Measurements from ENCODE around the gene ADIPOQ. TPM values are rescaled to one million over a fixed set of nuclear protein-coding genes. Genes with fewer than 3 reads are reported as not detected.
"Not testable (repeated sequence)": the region's sequence is repeated elsewhere in the genome, so short reads cannot be mapped to it uniquely, and the experiment has no call there.

Gene ADIPOQ
- polyA plus RNA-seq, 1 donor (not counting 4 experiments of a cell fraction or from before 2014, with no cell fraction given), result not detected

DNA sequence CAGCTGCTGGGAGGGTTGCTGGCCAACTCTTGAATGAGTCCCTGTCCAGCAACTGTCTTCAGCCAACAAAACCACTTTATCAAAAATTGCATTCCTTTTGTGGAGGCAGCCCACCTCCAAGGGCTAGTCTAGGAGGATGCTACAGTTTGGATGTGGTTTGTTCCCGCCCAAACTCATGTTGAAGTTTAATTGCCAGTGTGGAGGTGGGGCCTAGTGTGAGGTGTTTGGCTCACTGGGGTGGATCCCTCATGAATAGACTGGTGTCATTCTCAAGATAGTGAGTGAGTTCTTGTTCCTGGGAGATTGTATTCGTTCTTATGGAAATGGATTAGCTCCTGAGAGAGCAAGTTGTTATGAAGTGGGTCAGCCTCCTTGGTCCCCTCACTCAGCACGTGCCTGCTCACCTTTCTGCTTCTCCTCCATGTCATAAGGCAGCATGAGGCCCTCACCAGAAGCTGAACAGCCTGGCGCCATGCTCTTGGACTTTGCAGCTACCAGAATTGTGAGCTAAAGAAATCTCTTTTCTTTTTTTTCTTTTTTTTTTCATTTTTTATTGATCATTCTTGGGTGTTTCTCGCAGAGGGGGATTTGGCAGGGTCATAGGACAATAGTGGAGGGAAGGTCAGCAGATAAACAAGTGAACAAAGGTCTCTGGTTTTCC is 32.0 kb upstream of the ADIPOQ start:
- H3K27ac ChIP-seq (ENCODE audit: control insufficient read depth, insufficient read depth, low read length), result no peak overlapping the region
- no peaks in the 10 kb centered on the region for H3K9me3 ChIP-seq (ENCODE audit: control insufficient read depth, low read depth, low read length)
- no peak overlapping the region for H3K9ac ChIP-seq (ENCODE audit: control insufficient read depth, extremely low read depth, insufficient read depth, low read length)
- FAIRE-seq (no peak), DNase-seq (ENCODE audit: low read depth, low spot score) (no peak)
- H3K27me3 ChIP-seq (ENCODE audit: control insufficient read depth, extremely low read depth, insufficient read depth, low read length), result no peaks in the 10 kb centered on the region
- dilution Hi-C loops (cut with MboI; ENCODE audit: extremely low pct_ligation_motif_present, low sequenced_read_pairs), result no loop called here
- H3K36me3 ChIP-seq (ENCODE audit: control insufficient read depth in 2 of 2, extremely low read depth in 1 of 2, insufficient read depth in 2 of 2, low read length in 2 of 2), result no peaks in the 10 kb centered on the region
- H3K79me2 ChIP-seq (ENCODE audit: control insufficient read depth, insufficient read depth, low read length), result peaks cover 9% of the 10 kb centered on the region
- H3K9me1 ChIP-seq (ENCODE audit: control insufficient read depth, extremely low read depth, insufficient read depth, low read length), result no peaks in the 10 kb centered on the region
- no peak overlapping the region for H2AFZ ChIP-seq (ENCODE audit: control insufficient read depth, low read length)
- H4K20me1 ChIP-seq (ENCODE audit: control insufficient read depth, extremely low read depth, insufficient read depth, low read length), result no peaks in the 10 kb centered on the region
- no peak overlapping the region for H3K4me3 ChIP-seq (ENCODE audit: control insufficient read depth in 2 of 3, extremely low read depth in 1 of 3, insufficient read depth in 2 of 3, low read depth in 1 of 3, low read length in 3 of 3)
- TF ChIP-seq EZH2 (IDR thresholded peaks at IDR 0.05; ENCODE audit: low read length), result no peak
- TF ChIP-seq CTCF (optimal IDR thresholded peaks at IDR 0.05 in 1 of 3, IDR thresholded peaks at IDR 0.05 in 1 of 3, conservative IDR thresholded peaks at IDR 0.05 in 1 of 3; ENCODE audit: extremely low read depth in 1 of 3, insufficient read depth in 2 of 3, low read length in 3 of 3), result no peak
- no peak overlapping the region for H3K4me2 ChIP-seq (ENCODE audit: control insufficient read depth, extremely low read depth, insufficient read depth, low read depth, low read length)
- H3K4me1 ChIP-seq (ENCODE audit: control insufficient read depth, extremely low read depth, insufficient read depth, low read length), result peaks cover 9% of the 10 kb centered on the region

DNA sequence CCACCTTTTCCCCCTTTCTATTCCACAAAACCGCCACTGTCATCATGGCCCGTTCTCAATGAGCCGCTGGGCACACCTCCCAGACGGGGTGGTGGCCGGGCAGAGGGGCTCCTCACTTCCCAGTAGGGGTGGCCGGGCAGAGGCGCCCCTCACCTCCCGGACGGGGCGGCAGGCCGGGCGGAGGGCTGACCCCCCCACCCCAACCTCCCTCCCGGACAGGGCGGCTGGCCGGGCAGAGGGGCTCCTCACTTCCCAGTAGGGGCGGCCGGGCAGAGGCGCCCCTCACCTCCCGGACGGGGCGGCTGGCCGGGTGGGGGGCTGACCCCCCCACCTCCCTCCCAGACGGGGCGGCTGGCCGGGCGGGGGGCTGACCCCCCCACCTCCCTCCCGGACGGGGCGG is 31.2 kb upstream of the ADIPOQ start:
- H3K9ac ChIP-seq (ENCODE audit: control insufficient read depth, extremely low read depth, insufficient read depth, low read length); H3K9me3 ChIP-seq (ENCODE audit: control insufficient read depth, low read depth, low read length); H4K20me1 ChIP-seq (ENCODE audit: control insufficient read depth, extremely low read depth, insufficient read depth, low read length); H2AFZ ChIP-seq (ENCODE audit: control insufficient read depth, low read length); DNase-seq (ENCODE audit: low read depth, low spot score); H3K27ac ChIP-seq (ENCODE audit: control insufficient read depth, insufficient read depth, low read length); FAIRE-seq; H3K4me3 ChIP-seq (ENCODE audit: control insufficient read depth in 2 of 3, extremely low read depth in 1 of 3, insufficient read depth in 2 of 3, low read depth in 1 of 3, low read length in 3 of 3); H3K79me2 ChIP-seq (ENCODE audit: control insufficient read depth, insufficient read depth, low read length); dilution Hi-C loops (cut with MboI; ENCODE audit: extremely low pct_ligation_motif_present, low sequenced_read_pairs); H3K27me3 ChIP-seq (ENCODE audit: control insufficient read depth, extremely low read depth, insufficient read depth, low read length); H3K36me3 ChIP-seq (ENCODE audit: control insufficient read depth in 2 of 2, extremely low read depth in 1 of 2, insufficient read depth in 2 of 2, low read length in 2 of 2); H3K4me2 ChIP-seq (ENCODE audit: control insufficient read depth, extremely low read depth, insufficient read depth, low read depth, low read length); H3K9me1 ChIP-seq (ENCODE audit: control insufficient read depth, extremely low read depth, insufficient read depth, low read length): not testable (repeated sequence)
- peaks cover 10% of the 10 kb centered on the region for H3K4me1 ChIP-seq (ENCODE audit: control insufficient read depth, extremely low read depth, insufficient read depth, low read length)

DNA sequence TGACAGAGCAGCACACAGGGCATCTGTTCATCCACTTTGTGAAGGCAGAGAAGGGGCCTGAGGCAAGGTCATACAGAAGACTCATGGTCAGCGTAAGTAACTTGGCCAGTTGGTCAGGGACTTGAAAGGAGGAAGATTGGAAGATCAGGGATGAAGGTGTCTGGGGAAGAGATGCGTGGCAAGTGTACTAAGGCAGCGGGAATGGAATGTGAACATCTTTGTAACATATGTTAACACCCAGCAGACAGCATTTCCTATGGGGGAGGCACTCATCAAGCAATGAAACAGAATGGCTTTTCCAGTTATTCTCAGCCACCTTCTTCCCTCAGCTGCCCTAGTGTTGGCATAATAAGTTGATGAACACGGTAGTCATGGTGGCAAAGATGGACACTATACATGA is 28.4 kb upstream of the ADIPOQ start:
- Histone ChIP-seq H4K20me1 (ENCODE audit: control insufficient read depth, extremely low read depth, insufficient read depth, low read length) (no peaks in the 10 kb centered on the region), H3K27ac (ENCODE audit: control insufficient read depth, insufficient read depth, low read length) (no peak overlapping the region), H3K9me3 (ENCODE audit: control insufficient read depth, low read depth, low read length) (no peaks in the 10 kb centered on the region), H3K4me1 (ENCODE audit: control insufficient read depth, extremely low read depth, insufficient read depth, low read length) (peaks cover 4% of the 10 kb centered on the region), H2AFZ (ENCODE audit: control insufficient read depth, low read length) (no peak overlapping the region), H3K27me3 (ENCODE audit: control insufficient read depth, extremely low read depth, insufficient read depth, low read length) (no peaks in the 10 kb centered on the region), H3K9me1 (ENCODE audit: control insufficient read depth, extremely low read depth, insufficient read depth, low read length) (no peaks in the 10 kb centered on the region), H3K36me3 (ENCODE audit: control insufficient read depth in 2 of 2, extremely low read depth in 1 of 2, insufficient read depth in 2 of 2, low read length in 2 of 2) (no peaks in the 10 kb centered on the region), H3K79me2 (ENCODE audit: control insufficient read depth, insufficient read depth, low read length) (no peaks in the 10 kb centered on the region), H3K4me3 (ENCODE audit: control insufficient read depth in 2 of 3, extremely low read depth in 1 of 3, insufficient read depth in 2 of 3, low read depth in 1 of 3, low read length in 3 of 3) (no peak overlapping the region), H3K4me2 (ENCODE audit: control insufficient read depth, extremely low read depth, insufficient read depth, low read depth, low read length) (no peak overlapping the region), H3K9ac (ENCODE audit: control insufficient read depth, extremely low read depth, insufficient read depth, low read length) (no peak overlapping the region)
- no peak for FAIRE-seq
- no peak for DNase-seq (ENCODE audit: low read depth, low spot score)
- dilution Hi-C loops (cut with MboI; ENCODE audit: extremely low pct_ligation_motif_present, low sequenced_read_pairs), result no loop called here
- no peak for TF ChIP-seq CTCF (optimal IDR thresholded peaks at IDR 0.05 in 1 of 3, IDR thresholded peaks at IDR 0.05 in 1 of 3, conservative IDR thresholded peaks at IDR 0.05 in 1 of 3; ENCODE audit: extremely low read depth in 1 of 3, insufficient read depth in 2 of 3, low read length in 3 of 3)
- TF ChIP-seq EZH2 (IDR thresholded peaks at IDR 0.05; ENCODE audit: low read length), result no peak
